A549 (cell line): Measurements from ENCODE around the gene SP6. TPM values are rescaled to one million over a fixed set of nuclear protein-coding genes. Genes with fewer than 3 reads are reported as not detected.

Experiments used
- ATAC-seq, 2 experiments: fragments of 200-7000 bp in 1 of 2; fragments of >200 bp in 1 of 2; cut with Nextera tagmentation in 1 of 2; cut with Tn5 transposase in 1 of 2; 3 replicates each; pipeline versions ENCODE4 v1.8.0 to v1.9.1; 2018 to 2020; ENCODE audit warnings: mild to moderate bottlenecking in 1 of 2, moderate library complexity in 1 of 2
- CTCF ChIA-PET: fragments of 300-600 bp; sonication (Branson Sonifier 250); formaldehyde crosslinking; extraction: SDS; loops from one replicate; lab custom pipeline; 2021; ENCODE audit warnings: antibody characterized with exemption, inconsistent platforms; lab: Yijun Ruan, JAX
- POLR2A ChIA-PET: fragments of 350-600 bp; formaldehyde crosslinking; extraction: SDS; loops from one replicate; lab custom pipeline; 2021; ENCODE audit warnings: antibody characterized with exemption, inconsistent platforms; lab: Yijun Ruan, JAX
- DNase-seq, 2 experiments: peaks; one replicate each; pipeline versions ENCODE4 v3.0.0 to v3.0.0-alpha.2; 2011 to 2016; ENCODE audit warnings: low read depth in 1 of 2, low spot score in 1 of 2
- FAIRE-seq: peaks from 2 replicates; lab custom pipeline; 2011; peaks lifted over from hg19 to GRCh38; lab: Jason Lieb, UNC
- H3K27ac ChIP-seq, 2 experiments: fragments of >200 bp; sonication (Bioruptor Twin); formaldehyde crosslinking; 3 replicates each; pipeline ENCODE4 v1.5.1; 2016 to 2017
- H3K4me1 ChIP-seq: fragments of >200 bp; sonication (Bioruptor Twin); formaldehyde crosslinking; 3 replicates; pipeline ENCODE4 v1.6.1; 2016
- H3K4me2 ChIP-seq: fragments of >200 bp; sonication (Bioruptor Twin); formaldehyde crosslinking; 3 replicates; pipeline ENCODE4 v1.6.1; 2016
- H3K4me3 ChIP-seq: fragments of >200 bp; sonication (Bioruptor Twin); formaldehyde crosslinking; 3 replicates; pipeline ENCODE4 v1.5.1; 2016
- H3K9me3 ChIP-seq: fragments of >200 bp; sonication (Bioruptor Twin); formaldehyde crosslinking; 3 replicates; pipeline ENCODE4 v1.6.1; 2016
- CBX2 ChIP-seq: fragments of 200-600 bp; sonication (generic); IDR thresholded peaks from 2 replicates; pipeline ENCODE4 v1.6.1; 2016; ENCODE audit warnings: low read depth, mild to moderate bottlenecking, borderline replicate concordance
- CEBPB ChIP-seq, 2 experiments: fragments of >200 bp in 1 of 2; sonication (Bioruptor Twin) in 1 of 2; formaldehyde crosslinking in 1 of 2; IDR thresholded peaks; 2 replicates each; pipeline ENCODE4 v1.6.1; 2012 to 2016
- CHD2 ChIP-seq: fragments of 150-350 bp; IDR thresholded peaks from 2 replicates; pipeline ENCODE4 v1.6.1; 2014; ENCODE audit warnings: low read length; ENCODE audit not compliant: partially characterized antibody
- CHD4 ChIP-seq: fragments of 200-600 bp; sonication (generic); IDR thresholded peaks from 2 replicates; pipeline ENCODE4 v1.6.1; 2016; ENCODE audit warnings: antibody characterized with exemption, mild to moderate bottlenecking, borderline replicate concordance
- CTCF ChIP-seq: fragments of >200 bp; sonication (Bioruptor Twin); formaldehyde crosslinking; IDR thresholded peaks from 3 replicates; pipeline ENCODE4 v1.5.1; 2016
- EHMT2 ChIP-seq: fragments of 200-600 bp; sonication (generic); IDR thresholded peaks from 2 replicates; pipeline ENCODE4 v1.6.1; 2016; ENCODE audit warnings: antibody characterized with exemption, low read depth, mild to moderate bottlenecking, moderate library complexity
- FOXS1 ChIP-seq: fragments of 250-450 bp; sonication (Bioruptor Pico); IDR thresholded peaks from 2 replicates; pipeline ENCODE4 v1.5.0; 2020; ENCODE audit warnings: mild to moderate bottlenecking, moderate library complexity
- HMGXB4 ChIP-seq: fragments of 250-450 bp; sonication (Bioruptor Pico); IDR thresholded peaks from 2 replicates; pipeline ENCODE4 v1.5.0; 2021; ENCODE audit warnings: mild to moderate bottlenecking, moderate library complexity, borderline replicate concordance
- HOXA7 ChIP-seq: fragments of 250-450 bp; sonication (Bioruptor Pico); IDR thresholded peaks from 2 replicates; pipeline ENCODE4 v1.5.0; 2020; ENCODE audit warnings: mild to moderate bottlenecking, moderate library complexity
- JUN ChIP-seq, 2 experiments: fragments of >200 bp; sonication (Bioruptor Twin); formaldehyde crosslinking; IDR thresholded peaks; 2 replicates in 1 of 2; 3 replicates in 1 of 2; pipeline ENCODE4 v1.6.1; 2016 to 2017
- JUNB ChIP-seq: fragments of >200 bp; sonication (Bioruptor Twin); formaldehyde crosslinking; IDR thresholded peaks from 2 replicates; pipeline ENCODE4 v1.6.1; 2016
- KDM1A ChIP-seq: fragments of 200-600 bp; sonication (generic); IDR thresholded peaks from 2 replicates; pipeline ENCODE4 v1.6.1; 2016; ENCODE audit warnings: low read depth, mild to moderate bottlenecking
- MAFK ChIP-seq: fragments of 450-650 bp; IDR thresholded peaks from 2 replicates; pipeline ENCODE4 v1.6.1; 2014; ENCODE audit not compliant: partially characterized antibody
- MAZ ChIP-seq: fragments of 150-350 bp; IDR thresholded peaks from 2 replicates; pipeline ENCODE4 v1.6.1; 2014; ENCODE audit warnings: antibody characterized with exemption, low read depth, low read length, borderline replicate concordance
- MYC ChIP-seq: IDR thresholded peaks from 2 replicates; pipeline ENCODE4 v1.6.1; 2012; ENCODE audit warnings: mild to moderate bottlenecking, inconsistent platforms, low read length, improper control_type of control experiment, borderline replicate concordance
- NFE2L2 ChIP-seq: fragments of 150-350 bp; conservative IDR thresholded peaks from 2 replicates; pipeline ENCODE4 v1.6.1; 2014; ENCODE audit warnings: low read length
- NPAS2 ChIP-seq: fragments of 250-450 bp; sonication (Bioruptor Pico); IDR thresholded peaks from 2 replicates; pipeline ENCODE4 v1.8.0; 2022; ENCODE audit warnings: mild to moderate bottlenecking, moderate library complexity, borderline replicate concordance
- POLR2A ChIP-seq: IDR thresholded peaks from 2 replicates; pipeline ENCODE4 v1.6.1; 2012; ENCODE audit warnings: mild to moderate bottlenecking, low read length
- POLR2AphosphoS2 ChIP-seq: conservative IDR thresholded peaks from 2 replicates; pipeline ENCODE4 v1.6.1; 2012; ENCODE audit warnings: low read length, improper control_type of control experiment, inconsistent platforms
- SREBF2 ChIP-seq: fragments of 450-650 bp; IDR thresholded peaks from 2 replicates; pipeline ENCODE4 v1.6.1; 2014; ENCODE audit warnings: mild to moderate bottlenecking, moderate library complexity
- TP53 ChIP-seq: fragments of 250-450 bp; sonication (Bioruptor Pico); IDR thresholded peaks from 2 replicates; pipeline ENCODE4 v1.5.0; 2021; ENCODE audit warnings: mild to moderate bottlenecking, moderate library complexity
- USF2 ChIP-seq: fragments of 450-650 bp; IDR thresholded peaks from 2 replicates; pipeline ENCODE4 v1.6.1; 2014; ENCODE audit warnings: antibody characterized with exemption
- ZNF302 ChIP-seq: fragments of 250-450 bp; sonication (Bioruptor Pico); IDR thresholded peaks from 2 replicates; pipeline ENCODE4 v1.9.0; 2021; ENCODE audit warnings: inconsistent platforms, mild to moderate bottlenecking, moderate library complexity
- WGBS: methylation state at CpG from one replicate; pipeline ENCODE4 v1.1.6; 2017; ENCODE audit errors: missing lambda C conversion rate; 5-methylcytosine and 5-hydroxymethylcytosine counted together
- polyA plus RNA-seq, 4 experiments: library from polyadenylated mRNA; depleted of rRNA in 3 of 4; stranded (reverse); fragments of >200 nt; fragmentation: RNase III in 1 of 4; extraction: RNeasy Plus Mini Kit Qiagen cat#74134 plus additional on column Dnase treatment in 1 of 4; gene quantifications; 2 replicates in 3 of 4; 3 replicates in 1 of 4; pipeline ENCODE4 v1.2.3, GENCODE V29; 2011 to 2017

SP6 gene
- polyA plus RNA-seq, 2 of the 4 experiments (the other 2 are of a cell fraction) = 0.61 to 2.1 TPM

GRCh38 chr17:47877368-47878034 lies 26.5 kb upstream of the SP6 start:
- Histone ChIP-seq H3K27ac (no peak overlapping the region), H3K4me2 (no peak overlapping the region), H3K9me3 (no peaks in the 10 kb centered on the region), H3K4me1 (0 out of 3 replicates have a peak, but pooled peaks cover 6% of the 10 kb centered on the region), H3K4me3 (no peak overlapping the region)
- 80% methylated on average over 9 of the region's 9 CpGs for WGBS
- TF ChIP-seq NPAS2 (CRISPR knock-in tag) (no peak), CHD2 (no peak), MYC (no peak), USF2 (no peak), JUNB (no peak), MAFK (no peak), POLR2AphosphoS2 (no peak), CBX2 (no peak), TP53 (CRISPR knock-in tag) (no peak), JUN (IDR thresholded peaks at IDR 0.05) (no peak), SREBF2 (no peak), HMGXB4 (no peak), ZNF302 (CRISPR knock-in tag) (no peak), CHD4 (no peak), MAZ (no peak), KDM1A (no peak), FOXS1 (CRISPR knock-in tag) (no peak), NFE2L2 (no peak)
- DNase-seq (no peak), FAIRE-seq (no peak), ATAC-seq (no peak; a peak in 1 of 6 replicates)
- ChIA-PET CTCF (interaction anchor here (1.1 to 18.8 kb wide), 4 partner anchors 9 to 31 kb away, joined by 4 to 1860 read pairs (median 224); partner anchors contain the start of genes LRRC46, MRPL10, SCRN2 and SP6), POLR2A (no interaction called here)

- CTCF ChIA-PET = interaction anchor here (1.0 to 17.0 kb wide), 3 partner anchors 11 to 29 kb away, joined by 3 to 224 read pairs (median 224); partner anchors contain the start of genes SCRN2 and SP6
- DNase-seq = no peak
- 0 out of 3 replicates have a peak, but pooled peaks cover 6% of the 10 kb centered on the region for H3K4me1 ChIP-seq
Measured at GRCh38 chr17:47875011-47875985, 24.3 kb upstream of the SP6 start.

More at GRCh38 chr17:47875011-47875985, 24.3 kb upstream of the SP6 start:
- H3K4me2 ChIP-seq = no peak overlapping the region
- ATAC-seq = peak; percentile 12 to 16; a peak in 2 of 6 replicates
- POLR2A ChIA-PET = interaction anchor here (0.7 kb wide), 1 partner anchor 20 kb away, joined by 5 read pairs; the partner anchor contains the start of gene SP2
- H3K27ac ChIP-seq = peak overlapping the region in 1 of 2 experiments; percentile 10; a peak in 1 of 6 replicates
- 46% methylated on average over 11 of the region's 11 CpGs for WGBS
- no peak for FAIRE-seq
- TF ChIP-seq EHMT2 = no peak
- TF ChIP-seq FOXS1 (CRISPR knock-in tag) = no peak
- TF ChIP-seq POLR2A = no peak
- no peak for TF ChIP-seq NPAS2 (CRISPR knock-in tag)
- TF ChIP-seq CTCF = no peak
- TF ChIP-seq CEBPB (IDR thresholded peaks at IDR 0.05) = no peak
- TF ChIP-seq HOXA7 (CRISPR knock-in tag) = no peak
- TF ChIP-seq NFE2L2 = no peak
- TF ChIP-seq KDM1A = no peak
- TF ChIP-seq, all 56 proteins: peak for 0
- Histone ChIP-seq H3K4me3 (no peak overlapping the region), H3K9me3 (no peaks in the 10 kb centered on the region)
